ENCODE measurements around the gene DAGLA. TPM values are rescaled to one million over a fixed set of nuclear protein-coding genes. Genes with fewer than 3 reads are reported as not detected.
"Not testable (repeated sequence)": the region's sequence is repeated elsewhere in the genome, so short reads cannot be mapped to it uniquely, and the experiment has no call there.

DAGLA gene
- total RNA-seq, 5 donors from 2014 or later (not counting 1 experiment from before 2014, with no cell fraction given): 0.15 to 1.6 (median 0.23) TPM

- ATAC-seq (replicated peaks in 1 of 4): no peak
These were observed 28.1 kb upstream of the DAGLA start for GRCh38 chr11:61652135-61652534.

GRCh38 chr11:61654397-61654829 lies 25.8 kb upstream of the DAGLA start:
- DNase-seq (peak in 1 of 35 experiments; percentile 15), ATAC-seq (replicated peaks in 1 of 4) (no peak)
- no peaks in the 10 kb centered on the region for H3K9me3 Mint-ChIP-seq
- Histone ChIP-seq H3K9me3 (no peaks in the 10 kb centered on the region), H3K4me1 (ENCODE audit: control insufficient read depth in 1 of 2, extremely low read depth in 1 of 2, insufficient read depth in 2 of 2, low read length in 2 of 2) (no peaks in the 10 kb centered on the region), H3K27me3 (replicated peaks in 1 of 2; ENCODE audit: control insufficient read depth in 2 of 2, extremely low read depth in 1 of 2, insufficient read depth in 2 of 2, low read length in 1 of 2) (peaks cover 0 to 39% of the 10 kb centered on the region in 2 experiments), H3K36me3 (ENCODE audit: control insufficient read depth in 2 of 2, extremely low read depth in 1 of 2, insufficient read depth in 1 of 2, low read length in 1 of 2) (no peaks in the 10 kb centered on the region), H3K27ac (ENCODE audit: low read length) (no peak overlapping the region), H3K4me3 (ENCODE audit: control insufficient read depth in 1 of 2, extremely low read depth in 1 of 2, low read length in 1 of 2) (no peak overlapping the region)
- peaks cover 24 to 32% of the 10 kb centered on the region in 2 donors for H3K27me3 Mint-ChIP-seq
- ChIA-PET CTCF (no interaction called here), POLR2A (no interaction called here)
- no peak overlapping the region for H3K4me3 Mint-ChIP-seq
- 46% methylated on average over 7 of the region's 7 CpGs for WGBS (ENCODE audit: insufficient coverage)
- no peak overlapping the region for H3K27ac Mint-ChIP-seq
- no peaks in the 10 kb centered on the region for H3K36me3 Mint-ChIP-seq
- no peaks in the 10 kb centered on the region for H3K4me1 Mint-ChIP-seq

More at GRCh38 chr11:61652135-61652534, 28.1 kb upstream of the DAGLA start:
- Mint-ChIP-seq H3K4me3 (no peak overlapping the region), H3K4me1 (no peaks in the 10 kb centered on the region), H3K27ac (no peak overlapping the region), H3K9me3 (no peaks in the 10 kb centered on the region), H3K27me3 (peaks cover 24 to 32% of the 10 kb centered on the region in 2 donors), H3K36me3 (no peaks in the 10 kb centered on the region)
- 50% methylated on average over 1 of the region's 1 CpG for WGBS (ENCODE audit: insufficient coverage)
- Histone ChIP-seq H3K27me3 (replicated peaks in 1 of 2; ENCODE audit: control insufficient read depth in 2 of 2, extremely low read depth in 1 of 2, insufficient read depth in 2 of 2, low read length in 1 of 2) (peaks cover 0 to 34% of the 10 kb centered on the region in 2 experiments), H3K4me1 (ENCODE audit: control insufficient read depth in 1 of 2, extremely low read depth in 1 of 2, insufficient read depth in 2 of 2, low read length in 2 of 2) (no peaks in the 10 kb centered on the region), H3K4me3 (ENCODE audit: control insufficient read depth in 1 of 2, extremely low read depth in 1 of 2, low read length in 1 of 2) (no peak overlapping the region), H3K27ac (ENCODE audit: low read length) (no peak overlapping the region), H3K36me3 (ENCODE audit: control insufficient read depth in 2 of 2, extremely low read depth in 1 of 2, insufficient read depth in 1 of 2, low read length in 1 of 2) (no peaks in the 10 kb centered on the region), H3K9me3 (no peaks in the 10 kb centered on the region)
- no peak for DNase-seq
- POLR2A ChIA-PET: no interaction called here
- CTCF ChIA-PET: no interaction called here

- H3K4me1 Mint-ChIP-seq; DNase-seq; H3K4me1 ChIP-seq (ENCODE audit: control insufficient read depth in 1 of 2, extremely low read depth in 1 of 2, insufficient read depth in 2 of 2, low read length in 2 of 2); H3K4me3 Mint-ChIP-seq; H3K9me3 ChIP-seq; H3K36me3 Mint-ChIP-seq; H3K9me3 Mint-ChIP-seq; ATAC-seq (replicated peaks in 1 of 4); H3K4me3 ChIP-seq (ENCODE audit: control insufficient read depth in 1 of 2, extremely low read depth in 1 of 2, low read length in 1 of 2); POLR2A ChIA-PET; H3K36me3 ChIP-seq (ENCODE audit: control insufficient read depth in 2 of 2, extremely low read depth in 1 of 2, insufficient read depth in 1 of 2, low read length in 1 of 2); H3K27ac Mint-ChIP-seq; H3K27ac ChIP-seq (ENCODE audit: low read length); CTCF ChIA-PET: not testable (repeated sequence)
- H3K27me3 ChIP-seq (replicated peaks in 1 of 2; ENCODE audit: control insufficient read depth in 2 of 2, extremely low read depth in 1 of 2, insufficient read depth in 2 of 2, low read length in 1 of 2): peaks cover 0 to 39% of the 10 kb centered on the region in 2 experiments
- 79% methylated on average over 2 of the region's 17 CpGs for WGBS (ENCODE audit: insufficient coverage)
- peaks cover 24 to 36% of the 10 kb centered on the region in 2 donors for H3K27me3 Mint-ChIP-seq
These were observed 24.7 kb upstream of the DAGLA start for GRCh38 chr11:61655266-61656159.

- Mint-ChIP-seq H3K27me3 (peaks cover 24 to 35% of the 10 kb centered on the region in 2 donors), H3K9me3 (no peaks in the 10 kb centered on the region), H3K27ac (no peak overlapping the region), H3K4me1 (no peaks in the 10 kb centered on the region), H3K36me3 (no peaks in the 10 kb centered on the region), H3K4me3 (no peak overlapping the region)
- DNase-seq (no peak), ATAC-seq (replicated peaks in 1 of 4) (no peak)
- POLR2A ChIA-PET: no interaction called here
- Histone ChIP-seq H3K4me1 (ENCODE audit: control insufficient read depth in 1 of 2, extremely low read depth in 1 of 2, insufficient read depth in 2 of 2, low read length in 2 of 2) (no peaks in the 10 kb centered on the region), H3K27me3 (replicated peaks in 1 of 2; ENCODE audit: control insufficient read depth in 2 of 2, extremely low read depth in 1 of 2, insufficient read depth in 2 of 2, low read length in 1 of 2) (peaks cover 0 to 31% of the 10 kb centered on the region in 2 experiments), H3K27ac (ENCODE audit: low read length) (no peak overlapping the region), H3K4me3 (ENCODE audit: control insufficient read depth in 1 of 2, extremely low read depth in 1 of 2, low read length in 1 of 2) (no peak overlapping the region), H3K36me3 (ENCODE audit: control insufficient read depth in 2 of 2, extremely low read depth in 1 of 2, insufficient read depth in 1 of 2, low read length in 1 of 2) (no peaks in the 10 kb centered on the region), H3K9me3 (no peaks in the 10 kb centered on the region)
- CTCF ChIA-PET: no interaction called here
- WGBS (ENCODE audit: insufficient coverage): 62% methylated on average over 4 of the region's 13 CpGs
These were observed 23.7 kb upstream of the DAGLA start for GRCh38 chr11:61656347-61657077.

GRCh38 chr11:61657566-61658290 lies 22.5 kb upstream of the DAGLA start:
- Mint-ChIP-seq H3K4me1 (no peaks in the 10 kb centered on the region), H3K4me3 (no peak overlapping the region), H3K27ac (no peak overlapping the region), H3K36me3 (no peaks in the 10 kb centered on the region), H3K9me3 (no peaks in the 10 kb centered on the region), H3K27me3 (peaks cover 15 to 23% of the 10 kb centered on the region in 2 donors)
- Histone ChIP-seq H3K9me3 (no peaks in the 10 kb centered on the region), H3K27ac (ENCODE audit: low read length) (no peak overlapping the region), H3K4me3 (ENCODE audit: control insufficient read depth in 1 of 2, extremely low read depth in 1 of 2, low read length in 1 of 2) (no peak overlapping the region), H3K4me1 (ENCODE audit: control insufficient read depth in 1 of 2, extremely low read depth in 1 of 2, insufficient read depth in 2 of 2, low read length in 2 of 2) (no peaks in the 10 kb centered on the region), H3K36me3 (ENCODE audit: control insufficient read depth in 2 of 2, extremely low read depth in 1 of 2, insufficient read depth in 1 of 2, low read length in 1 of 2) (no peaks in the 10 kb centered on the region), H3K27me3 (replicated peaks in 1 of 2; ENCODE audit: control insufficient read depth in 2 of 2, extremely low read depth in 1 of 2, insufficient read depth in 2 of 2, low read length in 1 of 2) (peaks cover 0 to 28% of the 10 kb centered on the region in 2 experiments)
- ChIA-PET POLR2A (no interaction called here), CTCF (no interaction called here)
- no peak for ATAC-seq (replicated peaks in 1 of 4)
- DNase-seq: no peak
- WGBS (ENCODE audit: insufficient coverage): 71% methylated on average over 7 of the region's 11 CpGs

- H3K4me1 Mint-ChIP-seq: no peaks in the 10 kb centered on the region
- no peaks in the 10 kb centered on the region for H3K9me3 ChIP-seq
- no peaks in the 10 kb centered on the region for H3K36me3 Mint-ChIP-seq
- POLR2A ChIA-PET: no interaction called here
- ATAC-seq (replicated peaks in 1 of 4): no peak
- no peaks in the 10 kb centered on the region for H3K9me3 Mint-ChIP-seq
- H3K27me3 ChIP-seq (replicated peaks in 1 of 2; ENCODE audit: control insufficient read depth in 2 of 2, extremely low read depth in 1 of 2, insufficient read depth in 2 of 2, low read length in 1 of 2): peaks cover 0 to 17% of the 10 kb centered on the region in 2 experiments
- peaks cover 6 to 9% of the 10 kb centered on the region in 2 donors for H3K27me3 Mint-ChIP-seq
- no peak overlapping the region for H3K4me3 ChIP-seq (ENCODE audit: control insufficient read depth in 1 of 2, extremely low read depth in 1 of 2, low read length in 1 of 2)
- H3K36me3 ChIP-seq (ENCODE audit: control insufficient read depth in 2 of 2, extremely low read depth in 1 of 2, insufficient read depth in 1 of 2, low read length in 1 of 2): no peaks in the 10 kb centered on the region
- WGBS (ENCODE audit: insufficient coverage): 84% methylated on average over 4 of the region's 8 CpGs
- no peak for DNase-seq
- H3K4me1 ChIP-seq (ENCODE audit: control insufficient read depth in 1 of 2, extremely low read depth in 1 of 2, insufficient read depth in 2 of 2, low read length in 2 of 2): no peaks in the 10 kb centered on the region
- no peak overlapping the region for H3K27ac Mint-ChIP-seq
- H3K4me3 Mint-ChIP-seq: no peak overlapping the region
- CTCF ChIA-PET: no interaction called here
- no peak overlapping the region for H3K27ac ChIP-seq (ENCODE audit: low read length)
These were observed 20.6 kb upstream of the DAGLA start for GRCh38 chr11:61659413-61660196.

Data from T-cell (primary cell).